Stomach (tissue), 9 donors: ENCODE data around the gene TRIM17. TPM values are rescaled to one million over a fixed set of nuclear protein-coding genes. Genes with fewer than 3 reads are reported as not detected.

ENCODE experiments used
- DNase-seq, 2 donors: peaks; one replicate each; pipeline versions ENCODE4 v3.0.0 to v3.0.0-alpha.2; 2013 to 2019
- H3K27ac ChIP-seq, 5 donors: fragments of 200-600 bp in 4 of 5; sonication (generic) in 4 of 5; one replicate each; pipeline ENCODE4 v1.5.1; 2013 to 2019; ENCODE audit warnings: mild to moderate bottlenecking in 1 of 5, moderate library complexity in 1 of 5
- H3K27me3 ChIP-seq, 3 donors: fragments of 200-600 bp; sonication (generic); one replicate each; pipeline ENCODE4 v1.5.1; 2017 to 2019; ENCODE audit warnings: mixed run types in 1 of 3
- H3K36me3 ChIP-seq, 4 donors: fragments of 200-600 bp; sonication (generic); 1 replicate in 3 of 4; 2 replicates in 1 of 4; pipeline ENCODE4 v1.5.1; 2016 to 2019
- H3K4me1 ChIP-seq, 4 donors: fragments of 200-600 bp; sonication (generic); one replicate each; pipeline ENCODE4 v1.5.1; 2016 to 2019
- H3K4me3 ChIP-seq, 4 donors: fragments of 200-600 bp; sonication (generic) in 3 of 4; one replicate each; pipeline ENCODE4 v1.5.1; 2016 to 2019; ENCODE audit warnings: mild to moderate bottlenecking in 1 of 4
- H3K9me3 ChIP-seq, 4 donors: fragments of 200-600 bp; sonication (generic); one replicate each; pipeline ENCODE4 v1.5.1; 2016 to 2019
- CTCF ChIP-seq, 7 experiments: fragments of 450-650 bp in 4 of 7; fragments of 200-600 bp in 3 of 7; sonication (generic) in 3 of 7; IDR thresholded peaks; one replicate each; pipeline ENCODE4 v1.5.1; 2016 to 2019; ENCODE audit warnings: antibody characterized with exemption in 7 of 7, control low read depth in 2 of 7, mild to moderate bottlenecking in 1 of 7
- EP300 ChIP-seq: sonication (generic); formaldehyde crosslinking; IDR thresholded peaks from one replicate; pipeline ENCODE4 v1.6.1; 2017; ENCODE audit warnings: antibody characterized with exemption
- POLR2A ChIP-seq, 4 donors: fragments of 450-650 bp; IDR thresholded peaks; one replicate each; pipeline ENCODE4 v1.6.1; 2016; ENCODE audit warnings: antibody characterized with exemption in 4 of 4, control low read depth in 2 of 4, mild to moderate bottlenecking in 1 of 4, moderate library complexity in 1 of 4
- POLR2AphosphoS5 ChIP-seq, 3 donors: sonication (generic); formaldehyde crosslinking; IDR thresholded peaks; one replicate each; pipeline ENCODE4 v1.6.1; 2016; ENCODE audit warnings: antibody characterized with exemption in 3 of 3
- WGBS, 5 donors: extraction: QIAGEN DNeasy Blood & Tissue Kit in 3 of 5; methylation state at CpG; one replicate each; pipeline versions ENCODE4 v1.1.5 to v1.1.7; 2013 to 2018; 5-methylcytosine and 5-hydroxymethylcytosine counted together
- intact Hi-C: fragments of 100-400 bp; cut with DNase I; formaldehyde crosslinking; loops from one replicate; pipeline ENCODE4 v1.15.1; 2023; ENCODE audit warnings: low total_unique reads
- polyA plus RNA-seq, 3 donors: library from polyadenylated mRNA; stranded (reverse); fragments of 200-250 nt; gene quantifications; one replicate each; pipeline ENCODE4 v1.2.3, GENCODE V29; 2013
- total RNA-seq, 5 donors: library from RNA; depleted of rRNA; stranded (reverse); fragments of >200 nt; gene quantifications; one replicate each; pipeline versions ENCODE4 v1.1.0 to v1.2.3, GENCODE V29; 2014 to 2016
- donor health status: healthy with polysubstance abuse.
- donor health status: Bipolar disorder and iron deficiency.
- donor health status: healthy.

TRIM17 gene
- total and polyA plus RNA-seq, 8 donors = 1.2 to 6.2 (median 1.8) TPM; not detected in 3

- Histone ChIP-seq H3K27me3 (peaks cover 0 to 66% (median 17%) of the 10 kb centered on the region in 3 donors), H3K36me3 (no peaks in the 10 kb centered on the region), H3K9me3 (no peaks in the 10 kb centered on the region), H3K4me3 (no peak overlapping the region), H3K4me1 (peaks cover 0 to 28% (median 11%) of the 10 kb centered on the region in 4 donors), H3K27ac (no peak overlapping the region)
- 73 to 89% (median 87%) methylated on average over 9 to 10 of the region's 10 CpGs for WGBS, 5 donors
- TF ChIP-seq POLR2A (IDR thresholded peaks at IDR 0.05) = no peak
- TF ChIP-seq POLR2AphosphoS5 (IDR thresholded peaks at IDR 0.05) = no peak
- TF ChIP-seq CTCF (IDR thresholded peaks at IDR 0.05) = no peak
- TF ChIP-seq EP300 = no peak
- DNase-seq = no peak
- intact Hi-C loops = no loop called here
Measured at GRCh38 chr1:228370439-228370940, 46.2 kb downstream of the TRIM17 start.

DNA sequence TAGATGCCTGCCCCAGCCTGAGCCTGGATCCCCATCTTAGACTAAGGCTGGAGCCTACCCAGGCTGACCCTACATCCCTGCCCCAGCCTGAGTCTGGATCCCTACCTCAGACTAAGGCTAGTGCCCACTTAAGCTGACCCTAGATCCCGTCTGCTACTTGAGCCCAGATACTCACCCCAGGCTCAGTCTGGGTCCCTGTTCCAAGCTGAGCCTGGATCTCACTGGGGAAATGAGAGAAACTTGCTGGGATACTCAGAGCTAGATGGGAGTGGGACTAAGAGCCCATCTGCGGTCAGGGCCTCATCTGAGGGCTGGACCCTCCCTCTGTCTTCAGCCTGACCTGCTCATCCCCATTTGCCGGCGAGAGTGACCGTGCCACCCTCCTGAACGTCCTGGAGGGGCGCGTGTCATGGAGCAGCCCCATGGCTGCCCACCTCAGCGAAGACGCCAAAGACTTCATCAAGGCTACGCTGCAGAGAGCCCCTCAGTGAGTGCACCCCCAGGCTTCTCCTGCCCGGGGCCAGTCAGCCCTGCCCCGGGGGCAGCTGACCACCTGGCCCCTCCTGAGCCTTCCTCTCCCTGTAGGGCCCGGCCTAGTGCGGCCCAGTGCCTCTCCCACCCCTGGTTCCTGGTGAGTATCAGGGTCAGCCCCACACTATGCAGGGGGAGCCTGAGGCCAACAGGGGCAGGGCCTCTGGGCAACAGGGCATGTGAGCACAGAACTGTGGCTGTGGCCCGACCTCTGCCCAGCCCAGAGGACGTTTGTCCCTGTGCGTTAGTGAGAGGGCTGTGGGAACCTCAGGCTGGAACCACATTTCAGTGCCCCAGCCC, 46.8 kb downstream of the TRIM17 start:
- TF ChIP-seq CTCF (IDR thresholded peaks at IDR 0.05) (no peak), EP300 (no peak), POLR2AphosphoS5 (IDR thresholded peaks at IDR 0.05) (no peak), POLR2A (IDR thresholded peaks at IDR 0.05) (no peak)
- no peak overlapping the region for H3K4me3 ChIP-seq
- intact Hi-C loops = no loop called here
- no peaks in the 10 kb centered on the region for H3K9me3 ChIP-seq
- DNase-seq = no peak
- H3K27ac ChIP-seq = no peak overlapping the region
- peaks cover 0 to 73% (median 17%) of the 10 kb centered on the region in 3 donors for H3K27me3 ChIP-seq
- peaks cover 0 to 22% (median 8%) of the 10 kb centered on the region in 4 donors for H3K4me1 ChIP-seq
- no peaks in the 10 kb centered on the region for H3K36me3 ChIP-seq
- WGBS, 5 donors = 89 to 95% (median 92%) methylated on average over 10 to 18 of the region's 18 CpGs

DNA sequence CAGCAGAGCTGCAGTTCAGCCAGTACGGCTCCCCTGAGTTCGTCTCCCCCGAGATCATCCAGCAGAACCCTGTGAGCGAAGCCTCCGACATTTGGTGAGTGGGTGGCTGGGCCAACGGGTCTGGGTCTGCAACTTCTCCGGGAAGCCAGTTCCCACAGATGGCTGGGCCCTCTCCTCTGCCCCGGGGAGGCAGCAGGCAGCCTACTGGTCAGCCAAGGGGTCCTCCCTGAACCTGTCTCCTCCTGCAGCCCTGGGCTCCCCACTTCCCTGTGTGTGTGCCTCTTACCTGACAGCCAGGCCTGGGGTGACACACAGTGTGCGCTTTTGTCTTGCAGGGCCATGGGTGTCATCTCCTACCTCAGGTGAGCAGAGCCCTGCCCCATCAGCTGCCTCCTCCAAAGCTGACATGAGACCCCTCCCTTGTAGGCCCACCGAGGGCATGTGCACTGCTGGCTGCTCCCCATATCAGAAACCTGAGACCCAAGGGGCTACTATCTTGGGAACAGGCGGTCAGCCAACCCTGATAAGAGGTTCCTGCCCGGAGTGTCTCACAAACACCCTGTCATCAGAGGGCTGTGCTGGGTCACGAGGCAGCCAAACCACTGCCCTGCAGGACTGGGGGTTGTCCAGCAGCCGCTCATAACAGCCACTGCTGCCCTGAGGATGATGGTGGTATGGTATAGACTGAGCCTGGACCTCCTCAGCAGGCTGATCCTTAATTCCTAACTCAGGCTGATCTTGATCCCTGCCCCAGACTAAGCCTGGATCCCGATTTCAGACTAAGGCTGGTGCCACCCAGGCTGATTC, 47.7 kb downstream of the TRIM17 start:
- TF ChIP-seq POLR2A (IDR thresholded peaks at IDR 0.05) (no peak), POLR2AphosphoS5 (IDR thresholded peaks at IDR 0.05) (no peak), EP300 (no peak), CTCF (IDR thresholded peaks at IDR 0.05) (no peak)
- Histone ChIP-seq H3K9me3 (no peaks in the 10 kb centered on the region), H3K27ac (no peak overlapping the region), H3K4me3 (no peak overlapping the region), H3K36me3 (no peaks in the 10 kb centered on the region), H3K27me3 (peaks cover 0 to 77% (median 17%) of the 10 kb centered on the region in 3 donors), H3K4me1 (peaks cover 0 to 19% (median 3%) of the 10 kb centered on the region in 4 donors)
- WGBS, 5 donors = 65 to 73% (median 66%) methylated on average over 9 to 15 of the region's 15 CpGs
- intact Hi-C loops = no loop called here
- DNase-seq = no peak
